ENCODE measurements around the gene CETP. TPM values are rescaled to one million over a fixed set of nuclear protein-coding genes. Genes with fewer than 3 reads are reported as not detected.

CETP gene
- total and polyA plus RNA-seq, 2 of the 13 experiments (the other 11 are each of a cell fraction or from before 2014, with no cell fraction given): 0.31 to 9.8 TPM

DNA sequence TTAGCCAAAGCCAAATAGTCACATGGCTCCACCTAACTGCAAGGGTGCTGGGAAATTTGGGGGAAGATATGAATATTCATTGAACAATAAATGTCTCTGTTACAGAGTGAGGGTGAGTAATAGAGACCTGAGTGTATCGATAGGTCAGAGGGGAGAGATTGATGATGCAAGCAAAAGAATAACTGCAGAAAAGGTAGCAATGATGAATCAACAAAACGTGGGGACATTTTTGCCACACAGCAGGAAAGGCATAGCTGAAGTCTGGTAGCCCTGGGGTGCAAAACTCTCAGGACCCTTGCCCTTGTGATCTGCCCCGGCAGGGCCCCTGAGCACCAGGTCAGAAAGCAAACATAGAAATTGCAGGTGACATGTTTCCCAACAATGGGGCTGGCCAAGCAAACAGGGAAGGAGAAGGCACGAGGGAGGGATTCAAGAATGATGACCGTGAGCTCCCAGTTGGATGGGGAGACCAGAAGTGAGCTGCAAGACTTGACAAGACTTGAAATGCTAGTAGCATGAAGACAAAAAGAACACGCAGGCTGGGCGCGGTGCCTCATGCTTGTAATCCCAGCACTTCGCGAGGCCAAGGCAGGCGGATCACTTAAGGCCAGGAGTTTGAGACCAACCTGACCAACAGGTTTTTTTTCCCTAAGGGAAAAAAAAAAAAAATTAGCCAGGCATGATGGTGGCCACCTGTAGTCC, 42.5 kb upstream of the CETP start (continued):
- TF ChIP-seq ZNF703 (CRISPR knock-in tag; IDR thresholded peaks at IDR 0.05; ENCODE audit: borderline replicate concordance) (no peak), PATZ1 (CRISPR knock-in tag; IDR thresholded peaks at IDR 0.05) (peak; percentile 88), ZNF775 (CRISPR knock-in tag; IDR thresholded peaks at IDR 0.05; ENCODE audit: borderline replicate concordance) (no peak), YY1 (IDR thresholded peaks at IDR 0.05; ENCODE audit: insufficient read depth, insufficient replicate concordance, low read depth, low read length) (peak; percentile 60), PRDM15 (CRISPR knock-in tag; IDR thresholded peaks at IDR 0.05) (0 out of 2 replicates have a peak, but pooled peaks have one; percentile 20), ZFP82 (CRISPR knock-in tag; IDR thresholded peaks at IDR 0.05; ENCODE audit: borderline replicate concordance) (0 out of 2 replicates have a peak, but pooled peaks have one; percentile 31), HMG20B (CRISPR knock-in tag; conservative IDR thresholded peaks at IDR 0.05) (peak; percentile 81), SYNCRIP (IDR thresholded peaks at IDR 0.05; ENCODE audit: insufficient read depth, low read depth, low read length) (no peak), NFE2L1 (CRISPR knock-in tag; IDR thresholded peaks at IDR 0.05; ENCODE audit: borderline replicate concordance) (no peak), JUNB (CRISPR knock-in tag; IDR thresholded peaks at IDR 0.05; ENCODE audit: borderline replicate concordance) (no peak), ESRRA (CRISPR knock-in tag; IDR thresholded peaks at IDR 0.05; ENCODE audit: low read depth) (peak; percentile 79; the same call in 1 of the 2 replicates)
- TF ChIP-seq, protein P1, sequence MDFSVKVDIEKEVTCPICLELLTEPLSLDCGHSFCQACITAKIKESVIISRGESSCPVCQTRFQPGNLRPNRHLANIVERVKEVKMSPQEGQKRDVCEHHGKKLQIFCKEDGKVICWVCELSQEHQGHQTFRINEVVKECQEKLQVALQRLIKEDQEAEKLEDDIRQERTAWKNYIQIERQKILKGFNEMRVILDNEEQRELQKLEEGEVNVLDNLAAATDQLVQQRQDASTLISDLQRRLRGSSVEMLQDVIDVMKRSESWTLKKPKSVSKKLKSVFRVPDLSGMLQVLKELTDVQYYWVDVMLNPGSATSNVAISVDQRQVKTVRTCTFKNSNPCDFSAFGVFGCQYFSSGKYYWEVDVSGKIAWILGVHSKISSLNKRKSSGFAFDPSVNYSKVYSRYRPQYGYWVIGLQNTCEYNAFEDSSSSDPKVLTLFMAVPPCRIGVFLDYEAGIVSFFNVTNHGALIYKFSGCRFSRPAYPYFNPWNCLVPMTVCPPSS (IDR thresholded peaks at IDR 0.05): no peak
- TF ChIP-seq, protein P2, sequence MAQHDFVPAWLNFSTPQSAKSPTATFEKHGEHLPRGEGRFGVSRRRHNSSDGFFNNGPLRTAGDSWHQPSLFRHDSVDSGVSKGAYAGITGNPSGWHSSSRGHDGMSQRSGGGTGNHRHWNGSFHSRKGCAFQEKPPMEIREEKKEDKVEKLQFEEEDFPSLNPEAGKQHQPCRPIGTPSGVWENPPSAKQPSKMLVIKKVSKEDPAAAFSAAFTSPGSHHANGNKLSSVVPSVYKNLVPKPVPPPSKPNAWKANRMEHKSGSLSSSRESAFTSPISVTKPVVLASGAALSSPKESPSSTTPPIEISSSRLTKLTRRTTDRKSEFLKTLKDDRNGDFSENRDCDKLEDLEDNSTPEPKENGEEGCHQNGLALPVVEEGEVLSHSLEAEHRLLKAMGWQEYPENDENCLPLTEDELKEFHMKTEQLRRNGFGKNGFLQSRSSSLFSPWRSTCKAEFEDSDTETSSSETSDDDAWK (CRISPR knock-in tag; IDR thresholded peaks at IDR 0.05): no peak
- TF ChIP-seq, protein P3, sequence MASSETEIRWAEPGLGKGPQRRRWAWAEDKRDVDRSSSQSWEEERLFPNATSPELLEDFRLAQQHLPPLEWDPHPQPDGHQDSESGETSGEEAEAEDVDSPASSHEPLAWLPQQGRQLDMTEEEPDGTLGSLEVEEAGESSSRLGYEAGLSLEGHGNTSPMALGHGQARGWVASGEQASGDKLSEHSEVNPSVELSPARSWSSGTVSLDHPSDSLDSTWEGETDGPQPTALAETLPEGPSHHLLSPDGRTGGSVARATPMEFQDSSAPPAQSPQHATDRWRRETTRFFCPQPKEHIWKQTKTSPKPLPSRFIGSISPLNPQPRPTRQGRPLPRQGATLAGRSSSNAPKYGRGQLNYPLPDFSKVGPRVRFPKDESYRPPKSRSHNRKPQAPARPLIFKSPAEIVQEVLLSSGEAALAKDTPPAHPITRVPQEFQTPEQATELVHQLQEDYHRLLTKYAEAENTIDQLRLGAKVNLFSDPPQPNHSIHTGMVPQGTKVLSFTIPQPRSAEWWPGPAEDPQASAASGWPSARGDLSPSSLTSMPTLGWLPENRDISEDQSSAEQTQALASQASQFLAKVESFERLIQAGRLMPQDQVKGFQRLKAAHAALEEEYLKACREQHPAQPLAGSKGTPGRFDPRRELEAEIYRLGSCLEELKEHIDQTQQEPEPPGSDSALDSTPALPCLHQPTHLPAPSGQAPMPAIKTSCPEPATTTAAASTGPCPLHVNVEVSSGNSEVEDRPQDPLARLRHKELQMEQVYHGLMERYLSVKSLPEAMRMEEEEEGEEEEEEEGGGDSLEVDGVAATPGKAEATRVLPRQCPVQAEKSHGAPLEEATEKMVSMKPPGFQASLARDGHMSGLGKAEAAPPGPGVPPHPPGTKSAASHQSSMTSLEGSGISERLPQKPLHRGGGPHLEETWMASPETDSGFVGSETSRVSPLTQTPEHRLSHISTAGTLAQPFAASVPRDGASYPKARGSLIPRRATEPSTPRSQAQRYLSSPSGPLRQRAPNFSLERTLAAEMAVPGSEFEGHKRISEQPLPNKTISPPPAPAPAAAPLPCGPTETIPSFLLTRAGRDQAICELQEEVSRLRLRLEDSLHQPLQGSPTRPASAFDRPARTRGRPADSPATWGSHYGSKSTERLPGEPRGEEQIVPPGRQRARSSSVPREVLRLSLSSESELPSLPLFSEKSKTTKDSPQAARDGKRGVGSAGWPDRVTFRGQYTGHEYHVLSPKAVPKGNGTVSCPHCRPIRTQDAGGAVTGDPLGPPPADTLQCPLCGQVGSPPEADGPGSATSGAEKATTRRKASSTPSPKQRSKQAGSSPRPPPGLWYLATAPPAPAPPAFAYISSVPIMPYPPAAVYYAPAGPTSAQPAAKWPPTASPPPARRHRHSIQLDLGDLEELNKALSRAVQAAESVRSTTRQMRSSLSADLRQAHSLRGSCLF (CRISPR knock-in tag; IDR thresholded peaks at IDR 0.05; ENCODE audit: borderline replicate concordance): no peak
